Urothelium cell line (cell line): ENCODE results near the gene POGZ.

Experiments
- DNase-seq: peaks from one replicate; pipeline ENCODE4 v3.0.0; 2011; ENCODE audit warnings: low spot score, mixed read lengths
- FAIRE-seq: peaks from 2 replicates; lab custom pipeline; 2011; peaks lifted over from hg19 to GRCh38; lab: Jason Lieb, UNC

Gene POGZ

GRCh38 chr1:151384584-151384983 is 74.7 kb downstream of the POGZ start:
- DNase-seq (no peak), FAIRE-seq (no peak)

- FAIRE-seq (no peak), DNase-seq (no peak)
These were observed 82.0 kb downstream of the POGZ start for GRCh38 chr1:151377150-151377884.

- FAIRE-seq = no peak
- DNase-seq = no peak
These were observed 86.1 kb downstream of the POGZ start for GRCh38 chr1:151373196-151373595.

- no peak for FAIRE-seq
- DNase-seq = no peak
These were observed 87.0 kb downstream of the POGZ start, which contains the start of gene SELENBP1 for GRCh38 chr1:151372058-151372934. TSS of gene SELENBP1 (minus strand) at chr1:151372705. CDS start at chr1:151372641, 64 bp downstream.

DNA sequence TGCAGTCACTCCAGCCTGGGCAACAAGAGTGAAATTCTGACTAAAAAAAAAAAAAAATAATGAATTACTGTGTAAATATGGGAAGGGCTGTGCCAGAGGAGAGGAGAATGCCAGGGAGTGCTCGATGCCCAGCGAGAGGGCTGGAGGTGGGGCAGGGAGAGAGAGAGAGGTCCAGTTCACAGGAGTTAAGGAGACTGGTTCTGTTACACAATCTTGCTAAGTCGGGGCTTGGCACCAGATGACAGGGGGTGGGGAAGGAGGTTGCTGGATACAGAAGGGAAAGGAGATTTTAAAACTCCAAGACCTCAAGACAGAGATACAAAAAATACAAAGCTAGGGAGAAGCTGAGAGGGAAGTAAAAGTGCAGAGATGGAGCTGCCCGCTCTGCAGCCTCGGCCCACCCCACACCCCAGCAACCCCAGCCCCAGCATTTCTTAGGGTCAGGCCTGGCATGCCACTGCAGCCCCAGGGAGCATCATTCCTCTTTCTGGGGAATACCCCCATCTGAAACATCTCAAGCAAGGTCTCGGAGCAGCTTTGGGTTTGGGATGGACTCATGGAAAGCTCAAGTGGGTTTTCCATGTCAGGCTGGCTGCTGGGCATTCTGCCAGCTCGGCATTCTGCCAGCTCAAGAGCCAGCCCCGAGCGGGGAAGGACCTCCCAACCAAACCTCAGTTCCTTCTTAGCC is 87.8 kb downstream of the POGZ start:
- DNase-seq = peak; percentile 55
- FAIRE-seq = no peak

- DNase-seq = no peak
- no peak for FAIRE-seq
These were observed 88.9 kb downstream of the POGZ start for GRCh38 chr1:151370211-151370911.

GRCh38 chr1:151369621-151370048 is 89.7 kb downstream of the POGZ start:
- no peak for FAIRE-seq
- no peak for DNase-seq

GRCh38 chr1:151369302-151369610 is 90.0 kb downstream of the POGZ start:
- DNase-seq (no peak), FAIRE-seq (no peak)

- DNase-seq = no peak
- FAIRE-seq = no peak
These were observed 90.6 kb downstream of the POGZ start for GRCh38 chr1:151368393-151369301.

DNA sequence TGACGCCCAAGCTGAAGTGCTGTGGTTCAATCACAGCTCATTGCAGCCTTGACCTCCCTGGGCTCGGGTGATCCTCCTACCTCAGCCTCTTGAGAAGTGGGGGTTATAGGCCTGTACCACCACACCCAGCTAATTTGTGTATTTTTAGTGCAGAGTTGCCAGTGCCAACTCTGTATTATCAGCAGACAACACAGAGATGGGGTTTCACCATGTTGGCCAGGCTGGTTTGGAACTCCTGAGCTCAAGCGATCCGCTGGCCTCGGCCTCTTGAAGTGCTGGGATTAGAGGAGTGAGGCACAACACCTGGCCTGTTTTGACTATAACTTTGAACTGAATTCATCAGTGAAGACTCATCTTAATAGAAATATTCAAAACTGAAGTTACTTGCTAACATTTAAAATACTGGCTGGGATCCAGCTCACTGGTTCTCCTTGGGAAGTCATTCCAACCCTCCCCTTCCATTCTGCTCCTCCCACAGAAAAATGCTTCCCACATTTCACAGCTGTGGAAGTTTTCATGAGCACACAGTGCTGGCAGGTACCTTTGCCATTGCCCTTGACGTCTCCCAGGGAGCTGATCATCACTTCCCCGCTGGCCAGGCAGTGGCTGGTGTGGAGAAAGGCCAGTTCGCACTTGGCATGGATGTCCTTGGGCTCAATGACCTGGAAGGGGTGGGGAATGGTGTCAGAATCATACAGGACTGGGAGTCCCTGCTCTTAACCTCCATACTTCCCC is 91.5 kb downstream of the POGZ start:
- DNase-seq (no peak), FAIRE-seq (no peak)

DNA sequence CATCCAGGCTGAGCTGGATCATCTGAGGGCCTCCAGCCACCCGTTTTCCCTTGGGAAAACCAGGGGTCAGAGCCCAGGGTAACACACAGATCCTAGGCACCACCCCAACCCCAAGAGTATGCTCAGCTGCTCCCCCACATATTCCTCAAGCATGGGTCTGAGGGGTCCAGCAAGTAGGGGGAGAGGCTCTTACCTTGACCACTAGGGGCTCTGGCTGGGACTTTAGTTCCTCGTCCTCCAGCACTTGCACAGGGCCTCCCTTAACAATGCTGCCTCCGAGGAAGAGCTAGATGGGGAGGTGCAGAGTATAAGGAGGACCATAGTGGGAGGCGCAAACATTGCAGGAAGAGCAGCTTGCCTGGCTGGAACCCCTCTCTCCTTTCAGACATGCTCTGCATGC is 94.3 kb downstream of the POGZ start:
- no peak for FAIRE-seq
- no peak for DNase-seq

GRCh38 chr1:151362308-151363155 is 96.8 kb downstream of the POGZ start:
- DNase-seq = no peak
- FAIRE-seq = no peak

DNA sequence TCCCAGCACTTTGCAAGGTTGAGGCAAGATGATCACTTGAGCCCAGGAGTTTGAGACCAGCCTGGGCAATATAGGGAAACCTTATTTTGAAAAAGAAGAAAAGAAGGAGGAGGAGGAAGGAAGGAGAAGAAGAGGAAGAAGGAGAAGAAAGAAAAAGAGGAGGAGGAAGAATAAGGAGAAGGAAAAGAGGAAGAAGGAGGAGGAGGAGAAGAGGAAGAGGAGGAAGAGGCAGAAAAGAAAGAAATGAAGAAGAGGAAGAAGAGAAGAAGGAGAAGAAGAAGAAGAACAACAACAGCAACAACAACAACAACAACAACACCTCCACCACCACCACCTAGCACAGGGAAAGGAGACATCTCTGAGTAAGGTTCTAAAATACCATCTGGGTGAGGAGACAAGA is 97.4 kb downstream of the POGZ start:
- FAIRE-seq (no peak), DNase-seq (no peak)

DNA sequence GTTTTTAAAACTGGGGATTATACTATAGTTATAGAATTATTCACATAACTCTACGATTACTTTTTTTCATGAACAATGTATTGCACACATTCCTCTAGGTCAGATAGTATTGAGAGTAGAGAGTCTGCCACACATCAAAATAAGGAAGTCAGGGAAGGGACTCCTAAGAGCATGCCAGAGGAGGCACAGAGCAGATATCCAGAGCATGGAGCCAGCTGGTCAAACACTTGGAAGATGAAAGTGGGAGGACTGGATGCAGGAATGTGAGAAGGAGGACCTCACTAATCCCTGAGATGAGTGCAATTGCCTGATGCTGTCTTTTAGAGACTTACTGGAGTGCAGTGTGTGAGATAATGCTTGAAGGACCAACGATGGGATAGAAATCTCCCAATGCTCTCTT is 102.6 kb downstream of the POGZ start:
- no peak for FAIRE-seq

More for the DNA sequence above, 102.6 kb downstream of the POGZ start:
- no peak for DNase-seq
